H1 (cell line): ENCODE data around the gene MBOAT1. TPM values are rescaled to one million over a fixed set of nuclear protein-coding genes. Genes with fewer than 3 reads are reported as not detected.

Experiments
- CTCF ChIA-PET: fragments of 300-600 bp; sonication (Branson Sonifier 250); formaldehyde crosslinking; loops from one replicate; lab custom pipeline; 2021; ENCODE audit not compliant: partially characterized antibody; lab: Charles Lee
- POLR2A ChIA-PET: fragments of 300-600 bp; sonication (Branson Sonifier 250); formaldehyde crosslinking; loops from one replicate; lab custom pipeline; 2021; ENCODE audit warnings: inconsistent platforms; ENCODE audit not compliant: partially characterized antibody; lab: Charles Lee
- DNase-seq, 2 experiments: peaks; one replicate each; pipeline versions ENCODE4 v3.0.0 to v3.0.0-alpha.2; 2010 to 2022; ENCODE audit warnings: low spot score in 2 of 2, low read depth in 1 of 2, mixed read lengths in 1 of 2
- FAIRE-seq: peaks from 2 replicates; lab custom pipeline; 2011; peaks lifted over from hg19 to GRCh38; lab: Jason Lieb, UNC
- H2AFZ ChIP-seq: 2 replicates; pipeline ENCODE4 v1.8.1; 2012; ENCODE audit warnings: low read length, inconsistent platforms
- H2AK5ac ChIP-seq: 2 replicates; pipeline ENCODE4 v1.6.1; 2013; ENCODE audit warnings: low read depth, low read length
- H2BK120ac ChIP-seq: replicated peaks from 2 replicates; pipeline ENCODE3; 2013; ENCODE audit warnings: low read depth, low read length, inconsistent platforms
- H2BK12ac ChIP-seq: 2 replicates; pipeline ENCODE4 v1.6.1; 2013; ENCODE audit warnings: low read depth, low read length
- H2BK15ac ChIP-seq: 2 replicates; pipeline ENCODE4 v1.6.1; 2013; ENCODE audit warnings: low read length
- H2BK20ac ChIP-seq: 2 replicates; pipeline ENCODE4 v1.6.1; 2013; ENCODE audit warnings: low read length
- H2BK5ac ChIP-seq: 2 replicates; pipeline ENCODE4 v1.6.1; 2013; ENCODE audit warnings: low read depth, low read length
- H3K14ac ChIP-seq: 2 replicates; pipeline ENCODE4 v1.6.1; 2013; ENCODE audit warnings: inconsistent platforms; ENCODE audit not compliant: insufficient read length
- H3K18ac ChIP-seq: 2 replicates; pipeline ENCODE4 v1.6.1; 2013; ENCODE audit warnings: low read length; ENCODE audit errors: extremely low read depth
- H3K23ac ChIP-seq: 2 replicates; pipeline ENCODE4 v1.6.1; 2013; ENCODE audit warnings: inconsistent platforms; ENCODE audit not compliant: insufficient read length
- H3K23me2 ChIP-seq: 2 replicates; pipeline ENCODE4 v1.6.1; 2013; ENCODE audit warnings: low read depth, low read length
- H3K27ac ChIP-seq: 2 replicates; pipeline ENCODE4 v1.6.1; 2011; ENCODE audit warnings: low read depth, low read length, inconsistent platforms
- H3K27me3 ChIP-seq, 4 experiments: replicated peaks in 1 of 4; 1 replicate in 1 of 4; 2 replicates in 3 of 4; pipeline versions ENCODE4 v1.6.1 to v1.8.1; 2011 to 2013; ENCODE audit warnings: low read length in 3 of 4, mild to moderate bottlenecking in 3 of 4, inconsistent platforms in 2 of 4, mixed read lengths in 2 of 4, moderate library complexity in 1 of 4; ENCODE audit not compliant: control insufficient read depth in 3 of 4, insufficient read depth in 3 of 4; ENCODE audit errors: extremely low read depth in 1 of 4
- H3K36me3 ChIP-seq, 4 experiments: 2 replicates each; pipeline versions ENCODE4 v1.6.1 to v1.8.1; 2011 to 2013; ENCODE audit warnings: mild to moderate bottlenecking in 4 of 4, low read length in 3 of 4, moderate library complexity in 2 of 4, control low read depth in 1 of 4, inconsistent platforms in 1 of 4; ENCODE audit not compliant: insufficient read depth in 4 of 4, control insufficient read depth in 2 of 4
- H3K4ac ChIP-seq: replicated peaks from 2 replicates; pipeline ENCODE3; 2013; ENCODE audit warnings: low read length, low read depth, mixed read lengths, inconsistent platforms; ENCODE audit not compliant: insufficient read length
- H3K4me1 ChIP-seq, 4 experiments: replicated peaks in 1 of 4; 1 replicate in 1 of 4; 2 replicates in 3 of 4; pipeline versions ENCODE4 v1.6.1 to v1.8.1; 2011 to 2013; ENCODE audit warnings: low read length in 3 of 4, inconsistent platforms in 2 of 4, mixed read lengths in 1 of 4; ENCODE audit not compliant: insufficient read depth in 4 of 4, control insufficient read depth in 3 of 4
- H3K4me2 ChIP-seq, 2 experiments: 2 replicates each; pipeline versions ENCODE4 v1.6.1 to v1.8.1; 2011 to 2013; ENCODE audit warnings: low read depth in 2 of 2, low read length in 2 of 2, control low read depth in 1 of 2, inconsistent platforms in 1 of 2, mild to moderate bottlenecking in 1 of 2; ENCODE audit not compliant: insufficient read depth in 1 of 2
- H3K4me3 ChIP-seq, 4 experiments: fragments of 200-600, 300-600 bp in 1 of 4; sonication (generic), shearing (Covaris generic), sonication (Bioruptor Twin) in 1 of 4; 2 replicates each; pipeline versions ENCODE4 v1.5.1 to v1.8.1; 2011 to 2016; ENCODE audit warnings: low read length in 4 of 4, low read depth in 3 of 4, control low read depth in 2 of 4, inconsistent platforms in 2 of 4, mild to moderate bottlenecking in 2 of 4, mixed read lengths in 1 of 4, moderate library complexity in 1 of 4; ENCODE audit not compliant: insufficient read depth in 2 of 4; ENCODE audit errors: extremely low read depth in 1 of 4
- H3K56ac ChIP-seq: replicated peaks from 2 replicates; pipeline ENCODE3; 2013; ENCODE audit warnings: low read depth, mild to moderate bottlenecking, mixed read lengths, low read length, inconsistent platforms; ENCODE audit not compliant: insufficient read length
- H3K79me1 ChIP-seq: 2 replicates; pipeline ENCODE4 v1.6.1; 2013; ENCODE audit warnings: low read depth, low read length, control low read depth
- H3K79me2 ChIP-seq, 2 experiments: 2 replicates each; pipeline versions ENCODE4 v1.6.1 to v1.8.1; 2012 to 2013; ENCODE audit warnings: low read length in 2 of 2, mild to moderate bottlenecking in 2 of 2, inconsistent platforms in 1 of 2; ENCODE audit not compliant: insufficient read depth in 2 of 2, control insufficient read depth in 1 of 2
- H3K9ac ChIP-seq, 4 experiments: replicated peaks in 1 of 4; 1 replicate in 1 of 4; 2 replicates in 3 of 4; pipeline versions ENCODE4 v1.6.1 to v1.8.1; 2011 to 2013; ENCODE audit warnings: low read depth in 3 of 4, low read length in 3 of 4, control low read depth in 2 of 4, mild to moderate bottlenecking in 2 of 4, moderate library complexity in 2 of 4, inconsistent platforms in 1 of 4; ENCODE audit errors: extremely low read depth in 1 of 4
- H3K9me3 ChIP-seq, 2 experiments: 2 replicates each; pipeline versions ENCODE4 v1.6.1 to v1.8.1; 2012 to 2013; ENCODE audit warnings: mild to moderate bottlenecking in 2 of 2, moderate library complexity in 2 of 2, control low read depth in 1 of 2, inconsistent platforms in 1 of 2, low read depth in 1 of 2, low read length in 1 of 2, mixed read lengths in 1 of 2; ENCODE audit not compliant: insufficient read depth in 2 of 2
- H4K20me1 ChIP-seq, 2 experiments: replicated peaks in 1 of 2; 2 replicates each; pipeline versions ENCODE3 to v1.8.1; 2011 to 2013; ENCODE audit warnings: inconsistent platforms in 2 of 2, low read length in 2 of 2, mild to moderate bottlenecking in 1 of 2; ENCODE audit not compliant: insufficient read depth in 2 of 2, control insufficient read depth in 1 of 2
- H4K5ac ChIP-seq: 2 replicates; pipeline ENCODE4 v1.6.1; 2013; ENCODE audit warnings: low read length, low read depth, mixed read lengths, inconsistent platforms; ENCODE audit not compliant: insufficient read length
- H4K8ac ChIP-seq: 2 replicates; pipeline ENCODE4 v1.8.0; 2013; ENCODE audit warnings: mild to moderate bottlenecking, moderate library complexity, low read length, inconsistent platforms; ENCODE audit not compliant: insufficient read depth; ENCODE audit errors: extremely low read depth
- H4K91ac ChIP-seq: replicated peaks from 2 replicates; pipeline ENCODE3; 2013; ENCODE audit warnings: low read length, mixed read lengths, inconsistent platforms; ENCODE audit not compliant: insufficient read length
- ASH2L ChIP-seq: fragments of 200-600, 300-600 bp; sonication (generic); IDR thresholded peaks from one replicate; pipeline ENCODE4 v1.7.1; 2017; ENCODE audit warnings: low read length
- BCL11A ChIP-seq, 2 experiments: IDR thresholded peaks; one replicate each; pipeline ENCODE4 v1.6.1; 2011; ENCODE audit warnings: low read depth in 2 of 2, low read length in 2 of 2, mild to moderate bottlenecking in 2 of 2
- BRCA1 ChIP-seq: IDR thresholded peaks from 2 replicates; pipeline ENCODE4 v1.6.1; 2012; ENCODE audit warnings: low read depth, low read length, improper control_type of control experiment
- CBX8 ChIP-seq: fragments of 300-800, 300-1000 bp; sonication (generic); IDR thresholded peaks from 2 replicates; pipeline ENCODE4 v1.7.1; 2016; ENCODE audit warnings: low read depth, low read length, borderline replicate concordance
- JUN ChIP-seq: IDR thresholded peaks from 2 replicates; pipeline ENCODE4 v1.6.1; 2011; ENCODE audit warnings: low read depth, mild to moderate bottlenecking, improper control_type of control experiment, low read length
- RNF2 ChIP-seq: fragments of 200-900, 300-1000 bp; sonication (generic); IDR thresholded peaks from 2 replicates; pipeline ENCODE4 v1.7.1; 2016; ENCODE audit warnings: borderline replicate concordance, low read depth, mild to moderate bottlenecking, antibody characterized with exemption, low read length; ENCODE audit not compliant: poor library complexity, severe bottlenecking; ENCODE audit errors: missing control alignments
- SP2 ChIP-seq: IDR thresholded peaks from 2 replicates; pipeline ENCODE4 v1.6.1; 2012; ENCODE audit warnings: mild to moderate bottlenecking, low read length, inconsistent platforms
- SUZ12 ChIP-seq: fragments of 200-600 bp; sonication (generic); IDR thresholded peaks from 2 replicates; pipeline ENCODE4 v1.6.1; 2012; ENCODE audit warnings: mild to moderate bottlenecking, inconsistent platforms, low read length, moderate library complexity, mixed read lengths
- TAF1 ChIP-seq: IDR thresholded peaks from 2 replicates; pipeline ENCODE4 v1.6.1; 2011; ENCODE audit warnings: mild to moderate bottlenecking, low read depth, low read length
- TAF7 ChIP-seq: optimal IDR thresholded peaks from 2 replicates; pipeline ENCODE3; 2011; ENCODE audit warnings: low read depth, mild to moderate bottlenecking, inconsistent platforms, low read length, moderate library complexity, borderline replicate concordance
- USF2 ChIP-seq: IDR thresholded peaks from 2 replicates; pipeline ENCODE4 v1.6.1; 2011; ENCODE audit warnings: low read length, improper control_type of control experiment
- WGBS, 2 experiments: shearing (Covaris generic) in 1 of 2; methylation state at CpG; one replicate each; pipeline versions ENCODE4 v1.1.6 to v1.1.7; 2013 to 2015; ENCODE audit warnings: low lambda C conversion rate in 2 of 2, mixed read lengths in 2 of 2, inconsistent platforms in 1 of 2, low coverage in 1 of 2, missing lambda C conversion rate in 1 of 2; ENCODE audit not compliant: insufficient replicate concordance in 2 of 2, insufficient coverage in 1 of 2, insufficient read length in 1 of 2; ENCODE audit errors: extremely low coverage in 1 of 2, missing lambda C conversion rate in 1 of 2; 5-methylcytosine and 5-hydroxymethylcytosine counted together
- polyA plus RNA-seq, 7 experiments: library from polyadenylated mRNA; depleted of rRNA in 3 of 7; stranded (reverse) in 5 of 7; unstranded in 2 of 7; fragments of >200 nt in 5 of 7; fragments of 200-250 nt in 2 of 7; gene quantifications; 1 replicate in 5 of 7; 2 replicates in 1 of 7; 4 replicates in 1 of 7; pipeline versions ENCODE4 v1.2.1 to v1.2.3, GENCODE V29; 2011 to 2013; ENCODE audit warnings: missing spikeins in 2 of 7, mixed read lengths in 2 of 7
- total RNA-seq: library from RNA; stranded (reverse); fragmentation: NEBNext Ultra II Directional; extraction: Animal tissue kit (Norgen Biotek cat#: 25700); gene quantifications from 2 replicates; pipeline ENCODE4 v1.2.1, GENCODE V29; 2021

Gene MBOAT1
- total and polyA plus RNA-seq, 2 of the 8 experiments (the other 6 are each of a cell fraction or from before 2014, with no cell fraction given) = 4.9 to 19.5 TPM

- TF ChIP-seq USF2 = no peak
- TF ChIP-seq BRCA1 = no peak
- no peak for TF ChIP-seq SUZ12
- TF ChIP-seq BCL11A (IDR thresholded peaks at IDR 0.05; ENCODE audit: low read depth in 2 of 2, low read length in 2 of 2) = no peak
- TF ChIP-seq SP2 = no peak
- no peak for TF ChIP-seq ASH2L
- no peak for TF ChIP-seq TAF1
- TF ChIP-seq JUN = no peak
- no peak for TF ChIP-seq CBX8
- TF ChIP-seq TAF7 = no peak
- TF ChIP-seq RNF2 = no peak
- H3K9ac ChIP-seq = no peak overlapping the region
- H3K56ac ChIP-seq = no peak overlapping the region
- H4K20me1 ChIP-seq = no peaks in the 10 kb centered on the region
- no peak overlapping the region for H2AK5ac ChIP-seq
- no peak overlapping the region for H4K5ac ChIP-seq
- no peaks in the 10 kb centered on the region for H3K36me3 ChIP-seq
- H4K91ac ChIP-seq = no peak overlapping the region
- no peak overlapping the region for H3K4me2 ChIP-seq
- 87% methylated on average over 5 of the region's 5 CpGs; no CpG with 5 or more reads in 1 of the 2 experiments for WGBS, 2 experiments
- no peak overlapping the region for H2BK15ac ChIP-seq
- H2BK12ac ChIP-seq = no peak overlapping the region
- no peak overlapping the region for H2BK120ac ChIP-seq
- no peaks in the 10 kb centered on the region for H3K79me2 ChIP-seq
- H2BK5ac ChIP-seq = no peak overlapping the region
- FAIRE-seq = no peak
- H3K9me3 ChIP-seq = no peaks in the 10 kb centered on the region
- no peak overlapping the region for H3K4ac ChIP-seq
- H3K23me2 ChIP-seq = peaks cover 6% of the 10 kb centered on the region
- no peak overlapping the region for H2AFZ ChIP-seq
- 0 out of 7 replicates have a peak, but pooled peaks cover 0 to 6% (median 0%) of the 10 kb centered on the region in 4 experiments for H3K27me3 ChIP-seq
- DNase-seq = no peak
- ChIA-PET POLR2A (no interaction called here), CTCF (interaction anchor here (0.5 to 1.0 kb wide), 2 partner anchors 41 to 785 kb away, joined by 3 to 4 read pairs; no protein-coding TSS in a partner anchor)
- no peak overlapping the region for H2BK20ac ChIP-seq
- H3K14ac ChIP-seq = no peak overlapping the region
- no peak overlapping the region for H4K8ac ChIP-seq
- H3K79me1 ChIP-seq = no peaks in the 10 kb centered on the region
- H3K4me1 ChIP-seq = peaks cover 4 to 10% (median 6%) of the 10 kb centered on the region in 4 experiments; a peak in 5 of 7 replicates
- no peak overlapping the region for H3K27ac ChIP-seq
- no peak overlapping the region for H3K23ac ChIP-seq
- no peak overlapping the region for H3K4me3 ChIP-seq
- no peak overlapping the region for H3K18ac ChIP-seq
Observed at GRCh38 chr6:20217324-20217855, 5.1 kb upstream of the MBOAT1 start.
